Measurements from ENCODE around the gene COL5A1.

COL5A1 gene

DNA sequence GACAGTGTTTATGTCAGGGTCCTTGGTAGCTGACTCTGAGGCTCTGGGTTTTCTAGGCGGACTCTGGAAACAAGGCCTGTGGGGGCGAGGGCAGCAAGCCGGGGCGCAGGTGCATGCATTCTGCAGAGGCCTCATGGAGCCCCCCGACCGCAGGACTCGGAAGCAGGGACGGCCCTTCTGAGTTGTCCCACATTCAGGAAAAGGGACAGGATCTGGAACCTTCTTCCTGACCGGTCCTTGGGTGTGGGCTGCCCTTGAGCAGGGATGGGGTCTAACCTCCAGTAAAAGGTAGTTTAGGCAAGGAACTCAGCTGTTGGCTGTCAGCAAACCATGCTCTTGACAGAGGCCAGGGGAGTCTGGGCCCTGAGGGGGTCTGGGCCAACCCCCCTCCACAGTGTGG, 7.4 kb upstream of the COL5A1 start:
- Histone ChIP-seq H3K36me3 (ENCODE audit: control insufficient read depth, insufficient read depth, low read length) (no peaks in the 10 kb centered on the region), H3K79me2 (no peaks in the 10 kb centered on the region), H3K9ac (no peak overlapping the region), H3K9me3 (ENCODE audit: control insufficient read depth, low read length) (no peaks in the 10 kb centered on the region), H3K4me2 (ENCODE audit: low read length) (no peak overlapping the region), H2AFZ (no peak overlapping the region), H3K27ac (no peak overlapping the region), H3K4me1 (no peaks in the 10 kb centered on the region), H3K4me3 (ENCODE audit: low read depth, low read length) (no peak overlapping the region), H3K27me3 (ENCODE audit: control insufficient read depth, insufficient read depth, low read length) (no peaks in the 10 kb centered on the region)
- TF ChIP-seq, protein P1, sequence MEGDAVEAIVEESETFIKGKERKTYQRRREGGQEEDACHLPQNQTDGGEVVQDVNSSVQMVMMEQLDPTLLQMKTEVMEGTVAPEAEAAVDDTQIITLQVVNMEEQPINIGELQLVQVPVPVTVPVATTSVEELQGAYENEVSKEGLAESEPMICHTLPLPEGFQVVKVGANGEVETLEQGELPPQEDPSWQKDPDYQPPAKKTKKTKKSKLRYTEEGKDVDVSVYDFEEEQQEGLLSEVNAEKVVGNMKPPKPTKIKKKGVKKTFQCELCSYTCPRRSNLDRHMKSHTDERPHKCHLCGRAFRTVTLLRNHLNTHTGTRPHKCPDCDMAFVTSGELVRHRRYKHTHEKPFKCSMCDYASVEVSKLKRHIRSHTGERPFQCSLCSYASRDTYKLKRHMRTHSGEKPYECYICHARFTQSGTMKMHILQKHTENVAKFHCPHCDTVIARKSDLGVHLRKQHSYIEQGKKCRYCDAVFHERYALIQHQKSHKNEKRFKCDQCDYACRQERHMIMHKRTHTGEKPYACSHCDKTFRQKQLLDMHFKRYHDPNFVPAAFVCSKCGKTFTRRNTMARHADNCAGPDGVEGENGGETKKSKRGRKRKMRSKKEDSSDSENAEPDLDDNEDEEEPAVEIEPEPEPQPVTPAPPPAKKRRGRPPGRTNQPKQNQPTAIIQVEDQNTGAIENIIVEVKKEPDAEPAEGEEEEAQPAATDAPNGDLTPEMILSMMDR (IDR thresholded peaks at IDR 0.05): no peak

DNA sequence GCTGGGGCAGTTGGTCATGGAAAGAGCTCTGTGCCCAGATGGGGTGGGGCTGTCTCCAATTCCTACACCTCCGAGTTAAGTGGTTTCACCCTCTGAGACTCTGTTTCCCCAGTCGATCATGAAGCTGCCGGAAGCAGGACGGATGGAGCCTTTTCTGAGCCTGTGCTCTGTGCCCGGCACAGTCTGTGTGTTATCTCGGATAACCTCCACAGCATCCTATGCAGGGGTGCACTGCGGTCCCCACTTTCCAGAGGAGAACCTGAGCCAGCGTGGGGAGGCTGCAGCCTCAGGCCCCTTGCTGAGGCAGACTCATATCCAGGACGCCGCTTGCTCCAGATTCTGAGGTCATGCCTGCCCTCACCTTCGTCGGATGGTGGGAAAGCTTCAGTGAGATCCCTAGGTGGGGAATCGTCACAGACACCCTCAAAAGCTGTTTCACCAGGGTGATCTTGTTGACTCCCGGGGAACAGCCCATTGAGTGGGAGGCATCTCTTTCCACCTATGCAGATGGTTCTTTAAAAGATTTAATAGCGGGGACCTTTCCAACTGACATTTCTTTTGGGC, 6.9 kb upstream of the COL5A1 start:
- H2AFZ ChIP-seq: no peak overlapping the region
- no peaks in the 10 kb centered on the region for H3K9me3 ChIP-seq (ENCODE audit: control insufficient read depth, low read length)
- no peak overlapping the region for H3K9ac ChIP-seq
- no peaks in the 10 kb centered on the region for H3K36me3 ChIP-seq (ENCODE audit: control insufficient read depth, insufficient read depth, low read length)
- TF ChIP-seq, protein P1 (IDR thresholded peaks at IDR 0.05): no peak
- no peaks in the 10 kb centered on the region for H3K27me3 ChIP-seq (ENCODE audit: control insufficient read depth, insufficient read depth, low read length)
- no peak overlapping the region for H3K4me3 ChIP-seq (ENCODE audit: low read depth, low read length)
- no peak overlapping the region for H3K4me2 ChIP-seq (ENCODE audit: low read length)
- H3K27ac ChIP-seq: no peak overlapping the region
- no peaks in the 10 kb centered on the region for H3K4me1 ChIP-seq
- no peaks in the 10 kb centered on the region for H3K79me2 ChIP-seq

DNA sequence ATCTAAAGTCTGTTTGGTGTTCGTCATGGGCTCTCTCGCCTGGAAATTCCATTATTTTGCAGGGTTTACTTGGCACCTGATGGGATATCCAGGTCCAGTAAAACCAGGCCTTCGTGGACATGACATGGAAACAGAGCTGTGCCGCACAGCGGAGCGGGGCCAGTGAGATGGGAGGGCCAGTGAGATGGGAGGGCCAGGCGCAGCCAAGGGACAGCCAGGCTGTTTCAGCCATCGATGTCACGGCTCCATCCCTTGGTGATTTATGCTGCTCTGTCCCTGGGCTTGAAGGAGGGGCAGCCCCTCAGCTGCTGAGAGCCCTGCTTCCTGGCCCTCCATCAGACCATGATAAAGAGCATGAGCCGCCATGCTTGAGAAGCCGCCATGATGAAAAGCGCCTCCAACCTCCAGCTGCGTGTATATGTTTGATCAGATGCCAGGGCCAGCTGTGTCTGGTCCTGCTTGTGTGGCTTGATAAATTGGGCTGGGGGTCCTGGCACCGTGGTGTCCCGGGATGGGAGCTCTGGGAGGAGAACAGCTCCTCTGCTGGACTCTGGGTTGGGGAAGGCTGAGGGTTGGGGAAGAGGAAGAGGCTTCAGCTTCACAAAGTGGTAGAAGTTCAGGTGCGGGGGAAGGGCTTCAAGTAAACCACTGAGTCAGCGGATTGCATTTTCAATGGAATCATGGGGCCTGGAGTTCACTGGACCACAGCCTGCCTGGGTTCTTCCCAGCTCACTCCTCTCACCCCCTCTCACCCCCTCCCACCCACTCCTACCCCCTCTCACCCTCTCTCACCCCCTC, 6.1 kb upstream of the COL5A1 start:
- TF ChIP-seq, protein P1 (IDR thresholded peaks at IDR 0.05): no peak
- Histone ChIP-seq H2AFZ (no peak overlapping the region), H3K79me2 (no peaks in the 10 kb centered on the region), H3K27me3 (ENCODE audit: control insufficient read depth, insufficient read depth, low read length) (no peaks in the 10 kb centered on the region), H3K9ac (no peak overlapping the region), H3K4me3 (ENCODE audit: low read depth, low read length) (no peak overlapping the region), H3K4me1 (no peaks in the 10 kb centered on the region), H3K27ac (no peak overlapping the region), H3K9me3 (ENCODE audit: control insufficient read depth, low read length) (no peaks in the 10 kb centered on the region), H3K36me3 (ENCODE audit: control insufficient read depth, insufficient read depth, low read length) (no peaks in the 10 kb centered on the region), H3K4me2 (ENCODE audit: low read length) (no peak overlapping the region)

DNA sequence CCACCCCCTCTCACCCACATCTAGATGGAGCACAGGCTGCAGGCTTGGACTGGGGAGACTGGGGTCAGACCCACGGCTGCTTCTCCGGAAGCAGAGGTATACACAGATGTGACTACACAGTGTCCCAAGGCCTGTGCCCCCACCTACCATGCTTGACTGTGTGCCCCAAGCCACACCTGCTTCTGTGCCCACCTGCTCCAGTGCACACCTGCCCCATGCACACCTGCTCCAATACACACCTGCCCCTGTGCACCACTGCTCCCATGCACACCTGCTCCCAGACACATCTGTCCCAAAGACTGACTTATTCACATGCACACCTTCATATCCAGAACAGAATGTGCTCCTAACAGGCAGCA, 5.5 kb upstream of the COL5A1 start:
- no peaks in the 10 kb centered on the region for H3K27me3 ChIP-seq (ENCODE audit: control insufficient read depth, insufficient read depth, low read length)
- no peaks in the 10 kb centered on the region for H3K36me3 ChIP-seq (ENCODE audit: control insufficient read depth, insufficient read depth, low read length)
- TF ChIP-seq, protein P1 (IDR thresholded peaks at IDR 0.05): no peak
- no peaks in the 10 kb centered on the region for H3K79me2 ChIP-seq
- H3K4me3 ChIP-seq (ENCODE audit: low read depth, low read length): no peak overlapping the region
- no peak overlapping the region for H3K9ac ChIP-seq
- H3K27ac ChIP-seq: no peak overlapping the region
- no peak overlapping the region for H3K4me2 ChIP-seq (ENCODE audit: low read length)
- H3K4me1 ChIP-seq: no peaks in the 10 kb centered on the region
- no peaks in the 10 kb centered on the region for H3K9me3 ChIP-seq (ENCODE audit: control insufficient read depth, low read length)
- no peak overlapping the region for H2AFZ ChIP-seq

DNA sequence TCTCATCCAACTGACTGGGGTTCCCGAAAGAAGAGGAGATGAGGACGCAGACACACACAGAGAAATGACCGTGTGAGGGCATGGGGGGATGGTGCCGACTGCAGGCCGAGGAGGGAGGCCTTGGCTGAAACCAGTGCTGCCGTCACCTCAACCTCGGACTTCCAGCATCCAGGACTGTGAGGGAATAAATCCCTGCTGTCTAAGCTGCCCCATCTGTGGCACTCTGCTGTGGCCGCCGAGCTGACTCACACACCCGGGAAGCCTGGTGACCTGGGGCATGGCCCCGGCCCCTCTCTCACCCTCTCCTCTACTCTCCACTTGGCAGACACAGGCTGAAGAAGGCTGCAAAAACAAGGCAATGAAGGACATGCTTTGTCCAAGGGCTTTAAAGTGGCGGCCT, 4.4 kb upstream of the COL5A1 start:
- Histone ChIP-seq H2AFZ (no peak overlapping the region), H3K4me1 (no peaks in the 10 kb centered on the region), H3K27me3 (ENCODE audit: control insufficient read depth, insufficient read depth, low read length) (no peaks in the 10 kb centered on the region), H3K9ac (no peak overlapping the region), H3K27ac (no peak overlapping the region), H3K9me3 (ENCODE audit: control insufficient read depth, low read length) (no peaks in the 10 kb centered on the region), H3K4me3 (ENCODE audit: low read depth, low read length) (no peak overlapping the region), H3K79me2 (no peaks in the 10 kb centered on the region), H3K4me2 (ENCODE audit: low read length) (no peak overlapping the region), H3K36me3 (ENCODE audit: control insufficient read depth, insufficient read depth, low read length) (no peaks in the 10 kb centered on the region)
- TF ChIP-seq, protein P1 (IDR thresholded peaks at IDR 0.05): no peak
